Measurements from ENCODE around the gene AOAH.
"Not testable (repeated sequence)": the region's sequence is repeated elsewhere in the genome, so short reads cannot be mapped to it uniquely, and the experiment has no call there.

AOAH gene

DNA sequence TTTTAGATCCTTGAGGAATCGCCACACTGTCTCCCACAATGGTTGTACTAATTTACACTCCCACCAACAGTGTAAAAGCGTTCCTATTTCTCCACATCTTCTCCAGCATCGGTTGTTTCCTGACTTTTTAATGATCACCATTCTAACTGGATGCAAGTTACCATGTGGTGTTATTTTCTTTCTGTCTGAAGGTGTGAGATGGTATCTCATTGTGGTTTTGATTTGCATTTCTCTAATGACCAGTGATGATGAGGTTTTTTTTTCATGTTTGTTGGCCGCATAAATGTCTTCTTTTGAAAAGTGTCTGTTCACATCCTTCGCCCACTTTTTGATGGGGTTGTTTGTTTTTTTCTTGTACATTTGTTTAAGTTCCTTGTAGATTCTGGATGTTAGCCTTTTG lies 20.4 kb downstream of the AOAH start:
- H3K9me3 ChIP-seq; H3K27me3 ChIP-seq (ENCODE audit: low read depth); in situ Hi-C loops (cut with MboI; ENCODE audit: low sequenced_read_pairs); DNase-seq (ENCODE audit: low spot score in 2 of 2); H3K4me3 ChIP-seq; H3K36me3 ChIP-seq (replicated peaks); H3K4me1 ChIP-seq: not testable (repeated sequence)

DNA sequence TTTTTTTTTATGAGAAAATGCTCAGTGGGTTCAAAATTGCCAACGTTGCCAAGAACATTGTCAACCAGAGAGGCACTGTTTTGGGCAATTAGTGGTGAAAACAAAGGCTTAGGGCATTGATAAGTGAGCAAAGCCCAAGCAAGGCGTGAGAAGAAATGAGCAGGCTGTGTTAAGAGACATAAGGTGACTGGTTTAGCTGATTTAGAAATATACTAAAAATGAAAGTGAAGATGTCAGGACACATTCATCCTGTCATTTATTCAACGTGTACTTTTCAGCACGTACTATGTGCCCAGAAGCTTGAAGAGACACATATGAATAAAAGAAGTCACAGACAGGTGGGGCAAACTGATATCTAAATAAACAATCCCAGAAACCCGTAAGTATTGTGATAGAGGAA lies 31.8 kb downstream of the AOAH start:
- Histone ChIP-seq H3K4me1 (no peaks in the 10 kb centered on the region), H3K9me3 (no peaks in the 10 kb centered on the region), H3K27me3 (ENCODE audit: low read depth) (no peaks in the 10 kb centered on the region), H3K4me3 (no peak overlapping the region), H3K36me3 (replicated peaks) (no peaks in the 10 kb centered on the region)
- in situ Hi-C loops (cut with MboI; ENCODE audit: low sequenced_read_pairs) = loop anchor here (25.0 kb wide), 1 partner anchor 495 kb away; no protein-coding TSS in a partner anchor
- DNase-seq (ENCODE audit: low spot score in 2 of 2) = no peak

DNA sequence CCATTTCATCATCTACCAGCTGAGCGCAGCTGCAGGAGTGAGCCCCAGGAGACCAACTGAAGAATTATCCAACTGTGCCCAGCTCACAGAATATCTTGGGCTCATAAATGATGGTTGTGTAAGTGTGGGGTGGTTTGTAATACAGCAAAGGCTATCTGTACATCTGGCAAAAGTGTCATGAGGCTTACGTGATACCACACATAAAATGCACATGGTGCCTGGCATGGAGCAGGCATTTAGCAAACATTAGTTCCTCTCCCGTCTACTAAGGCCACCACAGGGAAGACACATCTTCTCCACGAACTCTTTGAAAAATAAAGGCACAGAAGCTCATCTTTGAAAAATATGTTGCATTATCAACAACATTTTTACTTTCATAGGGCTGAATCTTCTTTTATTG lies 32.3 kb downstream of the AOAH start:
- H3K27me3 ChIP-seq (ENCODE audit: low read depth) = no peaks in the 10 kb centered on the region
- H3K36me3 ChIP-seq (replicated peaks) = no peaks in the 10 kb centered on the region
- no peaks in the 10 kb centered on the region for H3K9me3 ChIP-seq
- DNase-seq (ENCODE audit: low spot score in 2 of 2) = no peak
- H3K4me3 ChIP-seq = no peak overlapping the region
- H3K4me1 ChIP-seq = no peaks in the 10 kb centered on the region
- in situ Hi-C loops (cut with MboI; ENCODE audit: low sequenced_read_pairs) = loop anchor here (25.0 kb wide), 1 partner anchor 495 kb away; no protein-coding TSS in a partner anchor

DNA sequence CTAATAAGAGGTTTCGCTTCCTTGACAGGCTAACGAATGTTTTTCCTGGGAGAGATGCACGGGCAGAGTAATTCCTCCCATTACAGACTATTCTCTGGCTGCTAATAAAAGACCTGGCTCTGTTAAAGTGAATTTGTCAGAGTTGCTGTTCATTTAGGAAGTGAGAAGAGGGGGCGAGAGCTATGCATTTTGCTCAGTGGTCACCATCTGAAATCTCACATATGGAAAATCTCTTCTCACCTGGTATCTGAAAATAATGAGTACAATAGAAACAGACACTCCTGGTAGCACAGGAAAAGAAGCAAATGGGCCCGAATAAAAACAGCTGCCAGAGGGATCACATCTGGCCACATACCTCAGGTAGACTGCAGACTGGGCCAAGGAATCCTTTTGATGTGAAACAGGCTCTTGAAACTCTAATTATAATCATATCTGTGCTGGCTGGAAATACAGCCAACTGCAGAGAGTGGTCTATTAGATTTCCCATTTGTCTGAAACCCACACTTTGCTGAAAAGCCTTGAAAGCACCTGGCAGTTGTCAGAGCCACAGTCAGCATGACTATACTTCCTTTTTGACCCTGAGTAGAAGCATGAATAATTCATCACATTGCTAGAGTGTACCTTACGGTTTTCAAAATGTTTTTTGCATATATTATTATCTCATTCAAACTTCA lies 33.6 kb downstream of the AOAH start:
- no peak for DNase-seq (ENCODE audit: low spot score in 2 of 2)
- in situ Hi-C loops (cut with MboI; ENCODE audit: low sequenced_read_pairs) = loop anchor here (25.0 kb wide), 1 partner anchor 497 kb away; no protein-coding TSS in a partner anchor
- Histone ChIP-seq H3K36me3 (replicated peaks) (no peaks in the 10 kb centered on the region), H3K4me1 (no peaks in the 10 kb centered on the region), H3K9me3 (no peaks in the 10 kb centered on the region), H3K27me3 (ENCODE audit: low read depth) (no peaks in the 10 kb centered on the region), H3K4me3 (no peak overlapping the region)

DNA sequence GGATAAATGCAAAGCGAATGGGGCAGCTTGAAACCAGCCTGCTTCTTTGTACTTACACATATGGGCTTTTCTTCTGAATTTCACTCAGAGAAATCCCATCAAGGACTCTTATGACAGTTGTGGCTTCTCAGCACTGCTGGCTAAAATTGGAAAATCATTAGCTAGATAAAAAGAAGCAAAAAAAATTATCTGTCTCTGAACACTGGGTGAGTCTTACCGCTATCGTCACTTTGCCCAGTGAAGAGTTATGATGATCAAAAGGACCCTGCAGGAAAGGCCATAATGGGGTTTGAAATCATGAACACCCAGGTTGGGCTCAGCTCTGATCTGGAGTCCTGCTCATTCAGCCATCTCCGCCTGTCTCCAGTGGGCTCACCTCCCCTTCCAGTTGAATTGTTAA lies 34.3 kb downstream of the AOAH start:
- Histone ChIP-seq H3K27me3 (ENCODE audit: low read depth) (no peaks in the 10 kb centered on the region), H3K4me1 (no peaks in the 10 kb centered on the region), H3K9me3 (no peaks in the 10 kb centered on the region), H3K36me3 (replicated peaks) (no peaks in the 10 kb centered on the region), H3K4me3 (no peak overlapping the region)
- in situ Hi-C loops (cut with MboI; ENCODE audit: low sequenced_read_pairs) = loop anchor here (25.0 kb wide), 1 partner anchor 497 kb away; no protein-coding TSS in a partner anchor
- DNase-seq (ENCODE audit: low spot score in 2 of 2) = no peak

DNA sequence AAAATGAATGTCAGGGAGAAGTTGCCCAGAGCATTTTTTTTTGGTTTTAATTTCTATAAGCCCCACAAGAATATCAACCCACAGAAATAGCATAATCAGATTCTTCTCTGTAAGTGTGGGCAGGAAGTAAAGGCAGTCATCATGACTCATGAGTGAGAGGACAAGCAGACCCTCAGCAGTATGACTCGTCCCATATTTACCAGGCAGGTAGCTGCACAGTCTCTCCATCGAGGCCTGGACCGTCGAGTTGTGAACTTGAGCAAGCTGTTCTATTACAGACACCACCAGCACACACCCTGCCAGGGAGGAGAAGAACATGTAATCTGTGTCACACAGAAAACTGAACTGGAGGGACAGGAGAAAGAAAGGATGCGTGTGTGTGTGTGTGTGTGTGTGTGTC lies 37.8 kb downstream of the AOAH start:
- H3K4me3 ChIP-seq = no peak overlapping the region
- H3K4me1 ChIP-seq = no peaks in the 10 kb centered on the region
- H3K36me3 ChIP-seq (replicated peaks) = no peaks in the 10 kb centered on the region
- no peaks in the 10 kb centered on the region for H3K27me3 ChIP-seq (ENCODE audit: low read depth)
- in situ Hi-C loops (cut with MboI; ENCODE audit: low sequenced_read_pairs) = loop anchor here (25.0 kb wide), 1 partner anchor 501 kb away; no protein-coding TSS in a partner anchor
- no peak for DNase-seq (ENCODE audit: low spot score in 2 of 2)
- no peaks in the 10 kb centered on the region for H3K9me3 ChIP-seq

DNA sequence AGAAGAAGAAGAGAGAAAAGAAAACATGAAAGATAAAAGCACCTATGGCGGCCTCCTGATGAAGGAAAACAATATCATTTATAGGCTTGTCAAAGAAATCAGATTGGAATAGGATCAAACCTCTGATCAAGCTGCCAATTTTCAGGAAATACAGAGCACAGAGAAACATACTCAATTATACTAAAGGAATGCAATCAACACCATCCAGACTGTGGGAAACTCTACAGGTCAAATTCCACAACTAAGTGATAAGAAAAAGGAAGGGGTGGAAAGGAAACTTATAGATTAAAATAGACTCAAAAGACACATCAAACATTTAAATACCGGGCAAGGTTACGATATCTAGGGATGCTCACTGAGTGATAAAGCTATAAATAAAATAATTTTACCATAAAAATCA lies 39.3 kb downstream of the AOAH start:
- Histone ChIP-seq H3K4me1 (no peaks in the 10 kb centered on the region), H3K4me3 (no peak overlapping the region), H3K27me3 (ENCODE audit: low read depth) (no peaks in the 10 kb centered on the region), H3K36me3 (replicated peaks) (no peaks in the 10 kb centered on the region), H3K9me3 (no peaks in the 10 kb centered on the region)
- in situ Hi-C loops (cut with MboI; ENCODE audit: low sequenced_read_pairs) = loop anchor here (25.0 kb wide), 1 partner anchor 502 kb away; no protein-coding TSS in a partner anchor
- DNase-seq (ENCODE audit: low spot score in 2 of 2) = no peak

DNA sequence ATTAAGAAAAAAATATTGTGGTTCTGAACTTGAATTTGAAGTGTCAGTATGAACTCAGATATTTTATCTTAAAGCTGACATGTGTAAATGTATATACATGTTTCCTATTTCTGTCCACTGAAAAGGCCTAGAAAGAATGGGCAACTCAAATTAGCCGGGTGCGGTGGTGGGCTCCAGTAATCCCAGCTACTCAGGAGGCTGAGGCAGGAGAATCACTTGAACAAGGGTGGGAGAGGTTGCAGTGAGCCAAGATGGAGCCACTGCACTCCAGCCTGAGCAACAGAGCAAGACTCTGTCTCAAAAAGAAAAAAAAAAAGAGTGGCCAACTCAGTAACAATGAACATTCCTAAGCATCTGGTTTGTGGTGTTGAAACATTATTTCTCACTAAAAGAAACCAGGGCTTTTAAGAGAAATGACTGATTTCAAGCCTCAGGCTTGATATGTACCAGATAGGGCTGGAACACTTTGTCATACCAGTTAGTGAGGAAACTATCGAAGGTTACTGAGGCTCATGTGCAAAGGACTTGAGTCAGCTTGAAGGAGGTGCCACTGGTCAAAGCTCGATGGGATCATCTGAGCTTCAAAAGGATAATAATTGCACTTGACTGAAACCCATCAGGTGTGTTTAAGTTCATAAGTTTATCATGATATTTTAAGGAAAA lies 40.5 kb downstream of the AOAH start:
- DNase-seq (ENCODE audit: low spot score in 2 of 2) = no peak
- no peaks in the 10 kb centered on the region for H3K36me3 ChIP-seq (replicated peaks)
- H3K4me1 ChIP-seq = no peaks in the 10 kb centered on the region
- no peak overlapping the region for H3K4me3 ChIP-seq
- no peaks in the 10 kb centered on the region for H3K27me3 ChIP-seq (ENCODE audit: low read depth)
- in situ Hi-C loops (cut with MboI; ENCODE audit: low sequenced_read_pairs) = loop anchor here (25.0 kb wide), 1 partner anchor 503 kb away; no protein-coding TSS in a partner anchor
- H3K9me3 ChIP-seq = no peaks in the 10 kb centered on the region

DNA sequence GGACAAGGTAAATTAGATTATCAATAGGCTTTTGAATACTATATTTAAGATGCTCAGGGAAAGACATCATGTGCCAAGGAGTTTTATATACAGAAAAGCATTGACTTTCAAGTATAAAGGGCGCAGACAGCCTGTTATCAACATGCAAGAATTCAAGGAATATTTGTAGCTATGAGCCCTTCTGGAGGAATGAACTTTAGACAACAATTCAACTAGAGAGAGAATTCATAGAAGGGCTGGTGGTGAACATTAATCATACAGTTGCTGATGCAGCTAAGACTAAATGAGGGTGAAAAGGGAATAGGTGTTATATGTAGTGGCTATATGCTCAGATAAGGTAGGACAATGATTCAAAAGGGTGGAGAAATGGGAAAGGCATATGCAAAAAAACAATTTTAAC lies 41.2 kb downstream of the AOAH start:
- Histone ChIP-seq H3K4me3 (no peak overlapping the region), H3K9me3 (no peaks in the 10 kb centered on the region), H3K4me1 (no peaks in the 10 kb centered on the region), H3K27me3 (ENCODE audit: low read depth) (no peaks in the 10 kb centered on the region), H3K36me3 (replicated peaks) (no peaks in the 10 kb centered on the region)
- DNase-seq (ENCODE audit: low spot score in 2 of 2) = no peak
- in situ Hi-C loops (cut with MboI; ENCODE audit: low sequenced_read_pairs) = loop anchor here (25.0 kb wide), 1 partner anchor 504 kb away; no protein-coding TSS in a partner anchor

DNA sequence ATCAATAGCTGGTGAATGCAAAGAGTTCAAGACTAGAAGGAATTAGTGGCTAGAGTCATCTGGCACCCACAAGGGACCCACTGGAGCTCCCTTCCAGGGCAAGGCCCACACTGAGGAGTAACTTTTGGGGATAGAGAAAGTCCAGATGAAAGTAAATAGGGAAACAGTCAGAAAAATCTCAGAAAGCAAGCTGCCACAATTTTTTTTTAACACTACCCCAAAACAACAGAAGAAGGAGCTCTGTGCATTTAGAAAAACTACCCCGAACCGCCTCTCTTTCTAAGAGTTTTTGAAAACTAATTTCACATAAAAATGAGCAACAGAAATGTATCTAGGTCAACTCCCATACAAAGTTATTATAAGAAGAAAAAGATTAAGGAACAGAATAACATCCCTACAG lies 42.2 kb downstream of the AOAH start:
- Histone ChIP-seq H3K27me3 (ENCODE audit: low read depth) (no peaks in the 10 kb centered on the region), H3K9me3 (no peaks in the 10 kb centered on the region), H3K36me3 (replicated peaks) (no peaks in the 10 kb centered on the region), H3K4me3 (no peak overlapping the region), H3K4me1 (no peaks in the 10 kb centered on the region)
- no peak for DNase-seq (ENCODE audit: low spot score in 2 of 2)
- in situ Hi-C loops (cut with MboI; ENCODE audit: low sequenced_read_pairs) = loop anchor here (25.0 kb wide), 1 partner anchor 505 kb away; no protein-coding TSS in a partner anchor

DNA sequence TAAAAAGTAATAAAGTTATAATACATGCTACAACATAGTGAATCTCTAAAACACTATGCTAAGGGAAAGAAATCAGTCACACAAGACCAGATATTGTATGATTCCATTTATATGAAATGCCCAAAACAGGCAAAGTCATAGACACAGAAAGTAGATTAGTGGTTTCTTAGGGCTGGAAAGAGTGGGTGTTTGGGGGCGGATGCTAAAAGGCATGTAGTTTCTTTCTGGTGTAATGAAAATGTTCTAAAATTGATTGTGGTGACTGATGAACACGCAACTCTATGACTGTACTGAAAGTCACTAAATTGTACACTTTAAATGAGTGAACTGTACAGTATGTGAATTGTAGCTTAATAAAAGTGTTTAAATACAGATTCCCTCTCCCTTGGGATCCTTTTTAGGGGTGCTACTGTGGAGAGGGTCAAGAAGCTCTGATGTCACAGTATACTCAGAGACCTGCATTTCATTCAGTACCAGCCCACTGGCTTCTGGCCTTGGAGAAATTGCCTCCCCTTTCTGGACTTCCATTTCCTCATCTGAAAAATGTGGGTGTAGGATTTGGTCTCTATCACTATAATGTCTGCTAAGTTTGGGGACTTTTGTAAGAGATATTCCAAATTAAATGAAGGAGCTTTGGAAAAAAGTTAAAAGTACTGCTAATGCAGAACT lies 46.4 kb downstream of the AOAH start:
- H3K36me3 ChIP-seq (replicated peaks) = no peaks in the 10 kb centered on the region
- in situ Hi-C loops (cut with MboI; ENCODE audit: low sequenced_read_pairs) = loop anchor here (10.0 to 25.0 kb wide), 2 partner anchors 203 to 509 kb away; no protein-coding TSS in a partner anchor
- no peak for DNase-seq (ENCODE audit: low spot score in 2 of 2)
- H3K27me3 ChIP-seq (ENCODE audit: low read depth) = no peaks in the 10 kb centered on the region
- H3K4me3 ChIP-seq = no peak overlapping the region
- H3K4me1 ChIP-seq = no peaks in the 10 kb centered on the region
- H3K9me3 ChIP-seq = no peaks in the 10 kb centered on the region

DNA sequence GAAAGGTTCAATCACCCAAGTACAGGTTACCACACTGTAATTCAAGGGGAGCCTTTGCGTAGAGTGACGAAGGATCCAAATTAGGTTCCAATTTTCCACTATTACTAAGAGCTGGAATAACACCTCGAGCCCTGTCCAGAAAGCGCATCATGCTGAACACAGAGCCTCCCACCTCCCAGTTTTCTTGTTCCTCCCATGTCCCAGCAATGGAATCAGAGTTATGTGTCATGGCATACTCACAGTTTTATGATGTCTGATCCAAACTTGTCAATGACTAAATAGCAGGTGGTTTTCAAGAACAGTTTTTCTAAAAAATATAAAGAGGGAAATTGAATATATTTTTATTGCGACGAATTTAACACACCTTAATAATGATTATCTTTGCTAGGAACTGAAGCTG lies 50.6 kb downstream of the AOAH start:
- Histone ChIP-seq H3K36me3 (replicated peaks) (no peaks in the 10 kb centered on the region), H3K4me3 (no peak overlapping the region), H3K9me3 (no peaks in the 10 kb centered on the region), H3K4me1 (no peaks in the 10 kb centered on the region), H3K27me3 (ENCODE audit: low read depth) (no peaks in the 10 kb centered on the region)
- in situ Hi-C loops (cut with MboI; ENCODE audit: low sequenced_read_pairs) = loop anchor here (10.0 kb wide), 1 partner anchor 199 kb away; no protein-coding TSS in a partner anchor
- DNase-seq (ENCODE audit: low spot score in 2 of 2) = no peak

DNA sequence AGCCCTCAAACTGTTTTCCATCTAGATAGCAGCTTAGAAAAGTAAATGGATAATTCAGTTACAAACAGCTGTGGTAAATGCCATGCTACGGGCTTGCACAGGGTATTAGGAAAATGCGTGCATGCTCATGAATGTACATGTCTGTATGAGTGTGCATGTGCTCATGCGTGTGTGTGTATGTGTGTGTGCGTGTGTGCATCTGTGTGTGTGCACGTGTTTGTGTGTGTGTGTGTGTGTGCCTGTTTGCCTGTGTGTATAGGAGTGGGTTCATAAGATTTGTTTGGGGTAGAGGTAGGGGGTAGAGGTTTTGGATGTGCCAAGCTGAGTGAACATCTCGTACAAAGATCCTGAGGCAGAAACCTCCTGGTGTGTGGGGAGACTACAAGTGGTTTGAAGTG lies 52.9 kb downstream of the AOAH start:
- no peaks in the 10 kb centered on the region for H3K36me3 ChIP-seq (replicated peaks)
- H3K9me3 ChIP-seq = no peaks in the 10 kb centered on the region
- no peaks in the 10 kb centered on the region for H3K4me1 ChIP-seq
- no peak for DNase-seq (ENCODE audit: low spot score in 2 of 2)
- H3K27me3 ChIP-seq (ENCODE audit: low read depth) = no peaks in the 10 kb centered on the region
- in situ Hi-C loops (cut with MboI; ENCODE audit: low sequenced_read_pairs) = loop anchor here (10.0 kb wide), 1 partner anchor 197 kb away; no protein-coding TSS in a partner anchor
- H3K4me3 ChIP-seq = no peak overlapping the region

Data from HAP-1 (cell line).